DMS 273 (cell line): ENCODE measurements around the gene MICAL2.
A peak's percentile ranks its signal among the peaks of the same experiment; 100 is the strongest.

Experiments used
- DNase-seq: peaks from one replicate; lab custom pipeline; 2025; ENCODE audit not compliant: unreplicated experiment; lab: John Stamatoyannopoulos, UW

MICAL2 gene

GRCh38 chr11:12149672-12150225 is 39.4 kb downstream of the MICAL2 start:
- DNase-seq: peak; percentile 14

GRCh38 chr11:12150831-12151382 is 40.5 kb downstream of the MICAL2 start:
- DNase-seq: no peak

- DNase-seq: no peak
Observed at GRCh38 chr11:12152321-12152720, 41.9 kb downstream of the MICAL2 start.

GRCh38 chr11:12154871-12155668 is 44.7 kb downstream of the MICAL2 start:
- no peak for DNase-seq

- DNase-seq: no peak
Observed at GRCh38 chr11:12155696-12156095, 45.3 kb downstream of the MICAL2 start.

GRCh38 chr11:12156301-12157140 is 46.1 kb downstream of the MICAL2 start:
- no peak for DNase-seq

GRCh38 chr11:12157241-12157661 is 46.9 kb downstream of the MICAL2 start:
- no peak for DNase-seq

GRCh38 chr11:12158909-12159308 is 48.5 kb downstream of the MICAL2 start:
- DNase-seq: no peak

- DNase-seq: no peak
Observed at GRCh38 chr11:12159351-12160099, 49.1 kb downstream of the MICAL2 start.

GRCh38 chr11:12160231-12160630 is 49.8 kb downstream of the MICAL2 start:
- no peak for DNase-seq

GRCh38 chr11:12160680-12161079 is 50.3 kb downstream of the MICAL2 start:
- no peak for DNase-seq

GRCh38 chr11:12161137-12161536 is 50.7 kb downstream of the MICAL2 start:
- DNase-seq: no peak

GRCh38 chr11:12161603-12162350 is 51.4 kb downstream of the MICAL2 start:
- DNase-seq: no peak

GRCh38 chr11:12162652-12163051 is 52.3 kb downstream of the MICAL2 start:
- no peak for DNase-seq

GRCh38 chr11:12163181-12163941 is 53.0 kb downstream of the MICAL2 start:
- DNase-seq: no peak

- no peak for DNase-seq
Observed at GRCh38 chr11:12164061-12165014, 53.9 kb downstream of the MICAL2 start.

GRCh38 chr11:12165237-12165875 is 55.0 kb downstream of the MICAL2 start:
- DNase-seq: peak; percentile 26
